Trophoblast cell (in vitro differentiated cells and primary cell): ENCODE measurements around the gene SCN1A.

Experiments used
- DNase-seq, 2 donors: peaks; one replicate each; pipeline ENCODE4 v3.0.0-alpha.2; 2016
- H2AFZ ChIP-seq: 2 replicates; pipeline ENCODE4 v1.6.1; 2013; ENCODE audit warnings: low read length, moderate library complexity, mild to moderate bottlenecking; ENCODE audit not compliant: insufficient read depth, poor library complexity
- H2AK5ac ChIP-seq: 2 replicates; pipeline ENCODE4 v1.6.1; 2013; ENCODE audit warnings: mild to moderate bottlenecking, low read length
- H2BK120ac ChIP-seq: 2 replicates; pipeline ENCODE4 v1.6.1; 2013; ENCODE audit warnings: low read length, mild to moderate bottlenecking, moderate library complexity; ENCODE audit not compliant: insufficient read depth, poor library complexity
- H2BK12ac ChIP-seq: 2 replicates; pipeline ENCODE4 v1.6.1; 2013; ENCODE audit warnings: mild to moderate bottlenecking, low read length, moderate library complexity
- H2BK5ac ChIP-seq: 2 replicates; pipeline ENCODE4 v1.6.1; 2013; ENCODE audit warnings: low read length, low read depth, moderate library complexity, mild to moderate bottlenecking; ENCODE audit not compliant: poor library complexity
- H3K14ac ChIP-seq: 2 replicates; pipeline ENCODE4 v1.6.1; 2013; ENCODE audit warnings: mild to moderate bottlenecking, low read length
- H3K18ac ChIP-seq: 2 replicates; pipeline ENCODE4 v1.6.1; 2013; ENCODE audit warnings: mild to moderate bottlenecking, low read length
- H3K23ac ChIP-seq: 2 replicates; pipeline ENCODE4 v1.6.1; 2013; ENCODE audit warnings: low read length
- H3K27ac ChIP-seq: 2 replicates; pipeline ENCODE4 v1.5.1; 2013; ENCODE audit warnings: low read depth, mild to moderate bottlenecking, inconsistent platforms, low read length, moderate library complexity
- H3K27me3 ChIP-seq: 2 replicates; pipeline ENCODE4 v1.6.1; 2013; ENCODE audit warnings: inconsistent platforms, mild to moderate bottlenecking, low read length, moderate library complexity; ENCODE audit not compliant: insufficient read depth
- H3K36me3 ChIP-seq, 2 experiments: 1 replicate in 1 of 2; 2 replicates in 1 of 2; pipeline ENCODE4 v1.6.1; 2013; ENCODE audit warnings: low read length in 2 of 2, mild to moderate bottlenecking in 2 of 2, moderate library complexity in 1 of 2; ENCODE audit not compliant: insufficient read depth in 2 of 2, control insufficient read depth in 1 of 2
- H3K4ac ChIP-seq: 2 replicates; pipeline ENCODE4 v1.6.1; 2013; ENCODE audit warnings: low read depth, mild to moderate bottlenecking, low read length, moderate library complexity
- H3K4me1 ChIP-seq, 2 experiments: 1 replicate in 1 of 2; 2 replicates in 1 of 2; pipeline ENCODE4 v1.6.1; 2013; ENCODE audit warnings: low read length in 2 of 2, mild to moderate bottlenecking in 2 of 2, moderate library complexity in 1 of 2; ENCODE audit not compliant: insufficient read depth in 2 of 2, control insufficient read depth in 1 of 2
- H3K4me2 ChIP-seq: 2 replicates; pipeline ENCODE4 v1.6.1; 2013; ENCODE audit warnings: inconsistent platforms, mild to moderate bottlenecking, low read length, moderate library complexity
- H3K4me3 ChIP-seq: 2 replicates; pipeline ENCODE4 v1.5.1; 2013; ENCODE audit warnings: mild to moderate bottlenecking, low read depth, low read length, inconsistent platforms
- H3K79me1 ChIP-seq: one replicate; pipeline ENCODE4 v1.6.1; 2013; ENCODE audit warnings: low read length
- H3K79me2 ChIP-seq: 2 replicates; pipeline ENCODE4 v1.6.1; 2013; ENCODE audit warnings: low read length, mild to moderate bottlenecking; ENCODE audit not compliant: control insufficient read depth, insufficient read depth, poor library complexity
- H3K9ac ChIP-seq: 2 replicates; pipeline ENCODE4 v1.6.1; 2013; ENCODE audit warnings: mild to moderate bottlenecking, low read length
- H3K9me3 ChIP-seq: 2 replicates; pipeline ENCODE4 v1.6.1; 2013; ENCODE audit warnings: low read depth, mild to moderate bottlenecking, control low read depth, inconsistent platforms, low read length; ENCODE audit not compliant: insufficient read depth
- H4K12ac ChIP-seq: 2 replicates; pipeline ENCODE4 v1.6.1; 2013; ENCODE audit warnings: low read depth, mild to moderate bottlenecking, low read length, moderate library complexity
- H4K8ac ChIP-seq: 2 replicates; pipeline ENCODE4 v1.6.1; 2013; ENCODE audit warnings: low read depth, mild to moderate bottlenecking, low read length, moderate library complexity
- H4K91ac ChIP-seq: one replicate; pipeline ENCODE4 v1.6.1; 2013; ENCODE audit warnings: low read depth, mild to moderate bottlenecking, low read length, moderate library complexity
- WGBS: extraction: QIAGEN DNeasy Blood & Tissue Kit; methylation state at CpG from one replicate; pipeline ENCODE4 v1.1.7; 2013; ENCODE audit warnings: missing lambda C conversion rate; ENCODE audit not compliant: insufficient read length, insufficient coverage; ENCODE audit errors: extremely low coverage; 5-methylcytosine and 5-hydroxymethylcytosine counted together

Gene SCN1A

GRCh38 chr2:166094325-166094724 is 33.5 kb downstream of the SCN1A start:
- Histone ChIP-seq H3K27me3 (no peaks in the 10 kb centered on the region), H2BK12ac (no peak overlapping the region), H3K4me3 (no peak overlapping the region), H3K36me3 (no peaks in the 10 kb centered on the region), H2BK5ac (no peak overlapping the region), H3K14ac (no peak overlapping the region), H3K9ac (no peak overlapping the region), H4K8ac (no peak overlapping the region), H2AFZ (no peak overlapping the region), H3K4ac (no peak overlapping the region), H3K4me1 (no peaks in the 10 kb centered on the region), H4K91ac (no peak overlapping the region), H3K27ac (no peak overlapping the region), H3K79me2 (no peaks in the 10 kb centered on the region), H4K12ac (no peak overlapping the region), H3K4me2 (no peak overlapping the region), H3K79me1 (no peaks in the 10 kb centered on the region), H3K18ac (no peak overlapping the region), H2AK5ac (no peak overlapping the region), H2BK120ac (no peak overlapping the region), H3K23ac (no peak overlapping the region), H3K9me3 (no peaks in the 10 kb centered on the region)
- no peak for DNase-seq
- no CpG with 5 or more reads among the region's 1 CpG for WGBS

- Histone ChIP-seq H3K27me3 (no peaks in the 10 kb centered on the region), H3K27ac (no peak overlapping the region), H4K91ac (no peak overlapping the region), H3K9ac (no peak overlapping the region), H3K36me3 (no peaks in the 10 kb centered on the region), H2BK120ac (no peak overlapping the region), H3K14ac (no peak overlapping the region), H4K12ac (no peak overlapping the region), H2BK12ac (no peak overlapping the region), H3K18ac (no peak overlapping the region), H3K79me1 (no peaks in the 10 kb centered on the region), H2AK5ac (no peak overlapping the region), H3K9me3 (no peaks in the 10 kb centered on the region), H3K4me3 (no peak overlapping the region), H3K4ac (no peak overlapping the region), H3K4me1 (no peaks in the 10 kb centered on the region), H2BK5ac (no peak overlapping the region), H2AFZ (no peak overlapping the region), H3K4me2 (no peak overlapping the region), H4K8ac (no peak overlapping the region), H3K79me2 (no peaks in the 10 kb centered on the region), H3K23ac (no peak overlapping the region)
- no CpG with 5 or more reads among the region's 3 CpGs for WGBS
- DNase-seq = peak in 1 of 2 donors; percentile 2
Observed at GRCh38 chr2:166092889-166093288, 34.9 kb downstream of the SCN1A start.

- no peak overlapping the region for H3K4ac ChIP-seq
- no peaks in the 10 kb centered on the region for H3K79me2 ChIP-seq
- DNase-seq = no peak
- H3K36me3 ChIP-seq = no peaks in the 10 kb centered on the region
- H2BK12ac ChIP-seq = no peak overlapping the region
- no peak overlapping the region for H4K8ac ChIP-seq
- H2BK5ac ChIP-seq = no peak overlapping the region
- no peaks in the 10 kb centered on the region for H3K79me1 ChIP-seq
- no peak overlapping the region for H3K18ac ChIP-seq
- no peak overlapping the region for H4K12ac ChIP-seq
- no peak overlapping the region for H2BK120ac ChIP-seq
- H3K23ac ChIP-seq = no peak overlapping the region
- no peak overlapping the region for H2AK5ac ChIP-seq
- WGBS = no CpG with 5 or more reads among the region's 3 CpGs
- no peak overlapping the region for H3K4me3 ChIP-seq
- no peaks in the 10 kb centered on the region for H3K9me3 ChIP-seq
- no peak overlapping the region for H3K27ac ChIP-seq
- no peaks in the 10 kb centered on the region for H3K27me3 ChIP-seq
- no peak overlapping the region for H3K4me2 ChIP-seq
- H3K14ac ChIP-seq = no peak overlapping the region
- H3K9ac ChIP-seq = no peak overlapping the region
- no peak overlapping the region for H4K91ac ChIP-seq
- H3K4me1 ChIP-seq = no peaks in the 10 kb centered on the region
- H2AFZ ChIP-seq = no peak overlapping the region
Observed at GRCh38 chr2:166091439-166091838, 36.4 kb downstream of the SCN1A start.

- H2BK12ac ChIP-seq = no peak overlapping the region
- no peaks in the 10 kb centered on the region for H3K79me2 ChIP-seq
- no peak overlapping the region for H3K27ac ChIP-seq
- no peak overlapping the region for H3K23ac ChIP-seq
- no peak overlapping the region for H3K18ac ChIP-seq
- H3K9me3 ChIP-seq = no peaks in the 10 kb centered on the region
- H2AFZ ChIP-seq = no peak overlapping the region
- no peak overlapping the region for H4K8ac ChIP-seq
- H2BK120ac ChIP-seq = no peak overlapping the region
- no peaks in the 10 kb centered on the region for H3K4me1 ChIP-seq
- H4K12ac ChIP-seq = no peak overlapping the region
- no peak for DNase-seq
- no peak overlapping the region for H3K9ac ChIP-seq
- H4K91ac ChIP-seq = no peak overlapping the region
- H3K4me3 ChIP-seq = no peak overlapping the region
- no peaks in the 10 kb centered on the region for H3K27me3 ChIP-seq
- no CpG with 5 or more reads among the region's 5 CpGs for WGBS
- H3K4me2 ChIP-seq = no peak overlapping the region
- no peak overlapping the region for H2AK5ac ChIP-seq
- H2BK5ac ChIP-seq = no peak overlapping the region
- H3K79me1 ChIP-seq = no peaks in the 10 kb centered on the region
- H3K36me3 ChIP-seq = no peaks in the 10 kb centered on the region
- H3K4ac ChIP-seq = no peak overlapping the region
- no peak overlapping the region for H3K14ac ChIP-seq
Observed at GRCh38 chr2:166090908-166091307, 36.9 kb downstream of the SCN1A start.
